ENCODE data around the gene CYP1A1.
"Not testable (repeated sequence)": the region's sequence is repeated elsewhere in the genome, so short reads cannot be mapped to it uniquely, and the experiment has no call there.

CYP1A1 gene, protein sequence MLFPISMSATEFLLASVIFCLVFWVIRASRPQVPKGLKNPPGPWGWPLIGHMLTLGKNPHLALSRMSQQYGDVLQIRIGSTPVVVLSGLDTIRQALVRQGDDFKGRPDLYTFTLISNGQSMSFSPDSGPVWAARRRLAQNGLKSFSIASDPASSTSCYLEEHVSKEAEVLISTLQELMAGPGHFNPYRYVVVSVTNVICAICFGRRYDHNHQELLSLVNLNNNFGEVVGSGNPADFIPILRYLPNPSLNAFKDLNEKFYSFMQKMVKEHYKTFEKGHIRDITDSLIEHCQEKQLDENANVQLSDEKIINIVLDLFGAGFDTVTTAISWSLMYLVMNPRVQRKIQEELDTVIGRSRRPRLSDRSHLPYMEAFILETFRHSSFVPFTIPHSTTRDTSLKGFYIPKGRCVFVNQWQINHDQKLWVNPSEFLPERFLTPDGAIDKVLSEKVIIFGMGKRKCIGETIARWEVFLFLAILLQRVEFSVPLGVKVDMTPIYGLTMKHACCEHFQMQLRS

DNA sequence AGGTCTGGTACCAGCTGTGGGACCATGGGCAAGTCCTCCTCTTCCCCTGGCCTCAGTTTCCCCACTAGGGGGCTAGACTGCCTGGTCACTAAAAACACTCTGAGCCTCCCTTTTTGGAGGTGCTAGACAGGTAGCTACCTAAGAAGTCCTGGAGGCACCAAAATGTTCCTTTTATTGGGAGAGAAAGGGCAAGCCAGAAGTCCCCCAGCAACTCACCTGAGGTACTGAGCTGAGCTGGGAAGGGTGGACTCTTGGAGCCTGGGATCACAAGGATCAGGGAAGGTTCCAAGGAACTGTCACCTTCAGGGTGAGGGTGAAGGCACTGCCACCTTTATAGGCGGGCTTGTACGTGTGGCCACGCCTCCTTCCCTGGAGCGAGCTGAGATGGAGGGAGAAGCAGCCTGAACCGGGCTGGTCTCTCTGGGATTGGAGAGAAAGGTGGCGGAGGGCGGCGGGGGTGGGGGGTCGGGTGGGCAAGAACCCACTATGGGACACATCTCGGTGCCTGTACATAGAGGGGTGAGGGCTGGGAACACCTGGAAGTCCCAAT, at the start of gene CYP1A1:
Gene CYP1A1, minus strand, starts transcription at position 304 of the 550 bp plus-strand sequence. CDS start 2,431 bp downstream, outside the sequence.
- no peak for DNase-seq

DNA sequence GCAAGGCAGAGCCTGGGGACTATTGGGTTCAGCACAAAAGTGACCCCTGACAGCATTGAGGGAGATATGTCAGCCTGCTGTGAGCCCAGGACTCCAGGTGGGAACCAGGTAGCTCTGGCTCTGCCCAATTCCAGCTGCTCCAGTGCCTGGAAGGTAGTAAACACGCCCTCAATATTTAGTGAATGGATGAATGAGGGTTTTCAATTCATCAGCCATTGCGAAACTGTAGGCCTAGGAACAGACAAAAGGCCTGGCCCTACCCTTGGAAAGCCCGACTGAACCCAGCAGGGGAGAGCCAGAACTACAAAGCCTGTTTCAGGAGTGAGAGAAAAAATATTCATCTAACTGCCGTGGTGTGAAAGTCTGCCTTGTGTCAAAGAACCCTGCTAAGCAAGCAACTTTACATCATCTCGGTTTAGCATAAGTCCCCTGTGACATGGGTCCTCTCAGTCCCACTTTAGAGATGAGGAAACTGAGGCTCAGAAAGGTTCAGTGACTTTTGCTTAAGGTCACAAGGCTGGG, 48.5 kb upstream of the CYP1A1 start:
- no peak for DNase-seq

DNA sequence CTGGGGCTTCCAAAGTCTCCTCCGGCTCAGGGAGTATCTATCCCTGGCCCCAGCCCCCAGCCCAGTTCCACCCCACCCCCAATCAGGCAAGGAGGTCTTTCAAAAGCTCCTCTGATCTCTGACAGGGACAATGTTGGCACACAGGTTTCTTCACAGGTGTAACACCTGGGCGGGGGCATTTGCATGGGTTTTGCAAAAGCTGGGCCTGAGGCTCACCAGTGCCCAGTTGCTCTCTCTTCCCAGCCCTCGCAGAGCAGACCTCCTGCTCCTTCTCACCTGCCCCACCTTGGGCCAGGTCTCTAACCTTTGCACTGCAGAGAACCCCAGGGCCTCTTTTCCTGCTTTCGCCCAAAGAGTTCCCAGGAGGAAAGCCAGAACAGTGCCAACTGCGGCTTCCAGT, 48.0 kb upstream of the CYP1A1 start:
- no peak for DNase-seq

DNA sequence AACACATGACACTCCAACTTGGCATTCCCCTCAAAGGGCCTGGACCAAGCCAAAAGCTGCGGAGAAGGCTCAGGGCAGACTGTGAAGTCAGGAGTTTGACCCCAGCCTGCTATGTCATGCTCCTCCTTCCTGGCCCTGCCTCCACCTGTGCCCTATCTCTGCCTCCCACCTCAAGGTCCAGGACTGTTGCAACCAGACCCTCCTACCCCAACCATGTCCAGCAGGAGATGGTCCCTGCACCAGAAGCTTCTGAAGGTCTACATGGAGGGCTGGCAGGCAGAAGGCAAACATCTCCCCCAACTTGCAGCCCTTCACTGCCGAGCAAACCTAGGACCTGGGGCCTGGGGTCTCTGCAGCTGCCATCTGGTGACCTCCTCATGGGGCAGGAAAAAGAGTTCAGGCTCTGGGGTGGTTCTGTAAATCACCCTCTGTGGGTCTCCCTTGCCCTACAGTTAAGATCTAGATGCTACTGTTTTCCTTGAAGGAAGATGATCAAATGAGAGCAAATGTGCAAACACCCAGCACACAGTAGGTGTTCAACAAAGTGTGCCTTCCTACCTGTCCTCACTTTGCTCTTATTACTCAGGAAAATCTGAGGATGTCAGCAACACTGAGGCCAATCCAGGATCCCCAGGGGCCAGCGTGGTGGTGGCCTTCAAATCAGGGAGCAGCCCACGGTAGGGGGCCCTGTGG, 45.0 kb upstream of the CYP1A1 start:
- DNase-seq: no peak

DNA sequence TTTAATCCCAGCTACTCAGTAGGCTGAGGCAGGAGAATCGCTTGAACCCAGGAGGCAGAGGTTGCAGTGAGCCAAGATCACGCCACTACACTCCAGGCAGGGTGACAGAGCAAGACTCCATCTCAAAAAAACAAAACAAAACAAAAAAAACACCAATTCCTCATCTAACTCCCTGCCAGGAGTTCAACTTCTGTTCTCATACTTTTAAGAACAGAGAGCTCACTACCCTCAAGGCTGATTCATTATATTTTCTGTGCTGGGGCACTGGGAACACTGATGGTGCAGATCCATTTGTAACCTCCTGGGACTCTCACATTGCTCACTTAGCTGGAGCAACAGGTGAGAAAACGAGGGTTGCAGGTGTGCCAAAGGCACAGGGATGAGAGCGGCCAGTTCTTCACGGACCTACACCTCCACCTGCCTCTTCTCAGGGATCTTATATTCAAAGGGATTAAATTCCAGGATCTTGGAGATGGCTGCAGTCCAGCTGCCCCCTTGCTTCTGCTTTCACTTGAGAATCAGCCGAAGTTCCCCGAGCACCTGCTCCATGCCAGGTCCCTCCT, 44.2 kb upstream of the CYP1A1 start:
- no peak for DNase-seq

DNA sequence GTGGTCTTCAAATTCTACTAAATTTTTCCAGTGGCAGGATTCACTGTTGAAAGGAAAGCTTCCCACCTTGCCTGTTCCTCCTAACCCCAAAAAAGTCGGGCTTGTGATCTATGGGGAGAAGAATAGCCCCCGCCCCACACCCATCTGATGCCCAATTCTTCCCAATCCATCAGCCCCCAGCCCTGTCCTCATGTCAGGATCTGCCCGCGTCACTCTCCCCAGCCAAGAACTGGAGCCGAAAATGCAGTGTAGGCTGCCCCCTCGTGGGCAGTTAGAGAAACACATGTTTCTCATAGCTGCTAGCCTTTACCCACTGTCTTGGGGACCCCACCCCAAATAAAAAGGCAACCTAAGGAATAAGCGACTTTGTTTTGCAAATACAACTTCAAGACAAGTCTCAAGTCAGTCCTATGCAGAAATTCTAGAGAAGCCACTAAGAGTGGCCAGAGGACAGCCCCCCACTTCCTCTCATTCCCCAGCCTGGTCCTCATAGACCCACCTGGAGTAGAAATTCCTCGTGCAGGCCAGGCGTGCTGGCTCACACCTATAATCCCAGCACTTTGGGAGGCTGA, 43.5 kb upstream of the CYP1A1 start:
- DNase-seq: no peak

DNA sequence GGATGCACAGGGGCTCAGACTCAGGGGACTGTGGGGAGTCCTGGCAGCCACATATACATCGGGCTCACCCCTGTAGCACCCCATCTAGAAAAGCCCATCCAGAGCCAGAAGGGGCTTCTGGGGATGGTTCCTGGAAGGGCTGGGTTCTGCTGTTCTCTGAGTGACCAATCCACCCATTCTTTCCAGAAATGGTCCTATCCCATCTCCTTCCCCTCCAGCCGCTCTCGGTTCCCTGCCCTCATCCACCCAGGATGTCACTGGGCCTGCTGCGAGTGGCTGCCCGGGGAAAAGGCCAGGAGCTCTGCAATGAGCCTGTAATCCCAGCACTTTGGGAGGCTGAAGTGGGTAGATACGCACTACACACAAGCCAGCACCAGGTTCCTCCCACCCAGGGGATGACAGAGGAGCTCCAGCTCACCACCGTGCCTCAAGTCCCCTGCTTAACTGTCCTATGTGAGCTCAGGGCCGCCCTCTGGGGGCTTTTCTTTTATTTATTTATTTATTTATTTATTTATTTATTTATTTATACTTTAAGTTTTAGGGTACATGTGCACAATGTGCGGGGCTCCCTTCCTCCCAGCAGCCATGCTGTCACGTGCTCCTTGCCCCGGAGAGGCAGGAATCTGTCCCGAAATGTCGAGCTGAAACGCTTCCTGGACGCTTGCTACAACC, 42.9 kb upstream of the CYP1A1 start:
- no peak for DNase-seq

DNA sequence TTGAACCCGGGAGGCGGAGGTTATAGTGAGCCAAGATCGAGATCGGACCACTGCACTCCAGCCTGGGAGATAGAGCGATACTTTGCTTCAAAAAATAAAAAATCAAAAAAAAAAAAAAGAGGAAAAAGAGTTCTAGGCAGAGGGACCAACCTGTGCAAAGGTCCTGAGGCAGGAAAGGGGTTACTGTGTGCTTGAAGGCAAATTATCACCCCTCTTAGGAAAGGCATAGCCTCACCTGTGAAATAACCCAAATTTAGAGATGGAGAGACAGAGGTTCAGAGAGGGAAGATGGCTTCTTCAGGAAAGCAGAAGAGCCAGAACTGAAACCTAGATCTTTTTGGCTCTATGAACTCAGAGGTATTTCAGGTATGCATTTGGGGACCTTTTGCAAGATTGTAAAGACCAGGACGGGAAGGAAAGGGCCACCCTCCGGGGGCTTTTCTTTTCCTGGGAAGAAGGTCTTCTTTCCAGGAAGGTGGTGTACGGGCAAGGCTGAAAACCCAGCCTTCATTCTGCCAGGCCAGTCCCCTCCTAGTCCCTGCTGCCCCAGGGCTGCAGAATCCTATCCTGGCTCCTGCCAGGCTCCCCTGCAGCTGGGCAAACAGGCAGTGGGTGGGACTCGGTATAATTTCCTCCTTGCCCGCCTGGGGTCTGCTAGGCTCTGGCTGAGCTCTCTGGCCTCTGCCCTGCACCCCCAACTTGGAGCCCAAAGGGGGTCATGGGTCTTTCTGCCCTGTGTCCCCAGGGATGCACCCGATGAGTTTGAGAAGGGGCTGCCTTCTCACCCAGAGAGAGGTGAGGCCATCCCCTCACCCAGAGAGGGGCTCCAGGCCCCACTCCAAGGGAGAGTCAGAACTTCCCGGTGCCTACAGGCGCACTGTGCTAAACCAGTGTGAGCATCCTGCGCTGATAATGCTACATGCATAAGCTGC, 42.1 kb upstream of the CYP1A1 start:
- no peak for DNase-seq

DNA sequence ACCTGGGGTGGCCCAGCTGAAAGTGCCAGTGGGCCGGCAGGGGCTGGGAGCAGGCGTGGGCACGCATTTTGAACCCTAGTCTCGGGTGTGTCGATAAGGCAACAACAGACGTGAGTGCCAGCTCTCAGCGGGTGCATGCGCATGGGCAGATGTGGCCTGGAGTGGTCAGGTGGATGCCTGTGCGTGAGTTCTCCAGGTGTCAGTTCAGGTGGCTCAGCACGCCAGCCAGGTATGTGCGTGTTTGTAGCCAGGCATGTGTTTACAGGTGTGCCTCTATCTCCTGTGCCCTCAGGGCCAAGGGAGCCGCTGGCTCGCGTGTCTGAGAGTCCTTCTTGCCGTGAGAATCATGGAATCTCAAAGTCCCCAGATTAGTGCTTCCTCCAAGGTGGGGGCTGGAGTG, 38.1 kb upstream of the CYP1A1 start:
- no peak for DNase-seq

DNA sequence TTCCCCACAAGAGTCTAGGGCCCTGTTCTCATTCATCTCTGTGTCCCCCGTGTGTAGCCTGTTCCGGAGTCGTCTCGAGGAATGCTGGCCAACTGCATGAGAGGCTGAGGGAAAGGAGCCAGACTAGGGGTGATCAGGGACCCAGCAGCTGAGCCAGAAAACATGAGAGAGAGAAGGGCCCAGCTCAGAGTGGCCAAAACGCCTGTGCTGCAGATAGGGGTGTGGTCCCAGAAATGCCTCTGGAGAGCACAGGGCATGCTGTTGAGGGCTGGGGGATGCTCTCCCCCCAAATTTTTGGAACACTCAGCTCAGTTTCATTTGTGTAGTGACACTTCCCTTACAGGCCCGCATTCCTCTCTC, 37.4 kb upstream of the CYP1A1 start:
- no peak for DNase-seq

DNA sequence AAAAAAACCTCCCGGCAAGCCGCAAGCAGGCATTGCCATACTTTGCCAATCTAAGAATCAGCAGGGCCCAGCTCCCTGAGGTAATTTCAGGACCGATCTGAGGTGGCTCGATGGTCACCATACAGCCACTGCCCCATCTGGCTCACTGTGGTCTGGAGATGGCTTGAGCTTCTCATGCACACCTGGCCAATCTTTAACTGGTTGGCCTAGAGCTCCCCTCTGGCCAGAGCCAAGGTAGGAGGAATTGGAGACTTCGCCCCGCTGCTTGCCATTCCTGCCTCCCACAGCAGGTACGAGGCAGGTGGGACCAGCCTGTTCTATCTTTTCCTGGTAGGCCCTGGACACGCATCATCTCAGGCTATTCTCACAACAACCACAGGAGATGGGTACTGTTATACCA, 33.4 kb upstream of the CYP1A1 start:
- no peak for DNase-seq

DNA sequence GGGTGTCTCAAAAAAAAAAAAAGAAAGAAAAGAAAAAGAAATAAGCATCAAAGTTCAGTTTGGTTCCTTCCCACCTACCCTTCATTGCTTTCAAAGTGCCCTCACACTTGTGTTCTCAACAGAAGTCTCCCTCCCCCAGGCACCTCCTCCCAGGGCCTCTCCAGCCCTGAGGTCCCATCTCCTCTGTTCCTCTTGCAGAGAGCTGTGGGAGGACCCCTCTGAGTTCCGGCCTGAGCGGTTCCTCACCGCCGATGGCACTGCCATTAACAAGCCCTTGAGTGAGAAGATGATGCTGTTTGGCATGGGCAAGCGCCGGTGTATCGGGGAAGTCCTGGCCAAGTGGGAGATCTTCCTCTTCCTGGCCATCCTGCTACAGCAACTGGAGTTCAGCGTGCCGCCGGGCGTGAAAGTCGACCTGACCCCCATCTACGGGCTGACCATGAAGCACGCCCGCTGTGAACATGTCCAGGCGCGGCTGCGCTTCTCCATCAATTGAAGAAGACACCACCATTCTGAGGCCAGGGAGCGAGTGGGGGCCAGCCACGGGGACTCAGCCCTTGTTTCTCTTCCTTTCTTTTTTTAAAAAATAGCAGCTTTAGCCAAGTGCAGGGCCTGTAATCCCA, 29.4 kb upstream of the CYP1A1 start:
- DNase-seq: no peak

DNA sequence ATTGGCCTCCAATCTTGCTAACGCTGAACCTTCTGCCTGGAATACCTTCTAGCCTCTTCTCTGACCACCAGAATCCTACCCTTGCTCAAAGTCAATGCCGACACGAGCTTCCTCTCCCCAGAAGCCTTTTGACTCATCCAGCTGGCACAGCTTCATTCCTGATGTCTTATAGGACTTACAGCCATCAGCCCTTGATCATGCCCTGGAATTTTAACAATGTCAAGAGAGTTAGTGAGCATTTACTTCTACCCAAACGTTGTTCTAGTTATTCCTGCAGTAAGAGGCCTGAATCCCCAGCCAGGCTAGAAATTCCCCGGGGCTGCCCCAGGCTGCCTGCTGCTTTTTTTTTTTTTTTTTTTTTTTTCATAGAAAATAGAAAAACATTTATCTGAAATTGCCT, 27.2 kb upstream of the CYP1A1 start:
- DNase-seq: no peak

DNA sequence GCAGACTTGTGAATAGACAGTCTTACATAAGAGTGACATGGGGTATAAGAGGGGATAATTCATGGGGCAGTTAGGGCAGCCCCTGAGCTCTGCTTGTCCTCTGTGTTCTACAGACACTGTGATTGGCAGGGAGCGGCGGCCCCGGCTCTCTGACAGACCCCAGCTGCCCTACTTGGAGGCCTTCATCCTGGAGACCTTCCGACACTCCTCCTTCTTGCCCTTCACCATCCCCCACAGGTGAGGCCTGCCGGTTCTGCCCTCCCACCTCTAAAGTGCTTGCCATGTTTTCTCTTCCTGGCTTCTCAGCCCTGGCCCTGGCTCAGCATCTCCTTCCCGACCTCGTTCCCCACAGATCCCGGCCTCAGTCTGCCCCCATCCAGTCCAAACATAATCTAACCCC, 26.7 kb upstream of the CYP1A1 start:
- DNase-seq: no peak

DNA sequence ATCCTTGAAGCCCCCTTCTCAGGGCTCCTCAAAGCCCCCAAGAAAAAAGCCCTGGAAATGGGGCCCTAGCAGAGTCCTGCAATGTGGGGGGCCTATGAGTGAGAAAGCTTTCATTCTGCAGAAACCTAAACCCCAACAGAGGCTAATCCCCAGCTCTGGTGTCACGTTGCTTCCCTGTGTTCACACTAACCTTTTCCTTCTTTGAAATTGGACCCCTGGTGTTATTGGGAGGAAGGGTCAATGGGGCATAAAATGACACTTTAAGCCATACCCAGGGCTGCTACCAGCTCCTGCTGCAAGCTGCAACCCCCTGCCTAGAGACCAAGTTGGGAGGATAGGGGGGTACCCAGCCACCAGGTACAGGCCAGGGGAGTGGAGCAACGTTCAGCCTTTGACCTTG, 25.4 kb upstream of the CYP1A1 start:
- DNase-seq: no peak

DNA sequence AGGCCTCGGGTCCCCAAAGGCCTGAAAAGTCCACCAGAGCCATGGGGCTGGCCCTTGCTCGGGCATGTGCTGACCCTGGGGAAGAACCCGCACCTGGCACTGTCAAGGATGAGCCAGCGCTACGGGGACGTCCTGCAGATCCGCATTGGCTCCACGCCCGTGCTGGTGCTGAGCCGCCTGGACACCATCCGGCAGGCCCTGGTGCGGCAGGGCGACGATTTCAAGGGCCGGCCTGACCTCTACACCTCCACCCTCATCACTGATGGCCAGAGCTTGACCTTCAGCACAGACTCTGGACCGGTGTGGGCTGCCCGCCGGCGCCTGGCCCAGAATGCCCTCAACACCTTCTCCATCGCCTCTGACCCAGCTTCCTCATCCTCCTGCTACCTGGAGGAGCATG, 24.5 kb upstream of the CYP1A1 start:
- no peak for DNase-seq

DNA sequence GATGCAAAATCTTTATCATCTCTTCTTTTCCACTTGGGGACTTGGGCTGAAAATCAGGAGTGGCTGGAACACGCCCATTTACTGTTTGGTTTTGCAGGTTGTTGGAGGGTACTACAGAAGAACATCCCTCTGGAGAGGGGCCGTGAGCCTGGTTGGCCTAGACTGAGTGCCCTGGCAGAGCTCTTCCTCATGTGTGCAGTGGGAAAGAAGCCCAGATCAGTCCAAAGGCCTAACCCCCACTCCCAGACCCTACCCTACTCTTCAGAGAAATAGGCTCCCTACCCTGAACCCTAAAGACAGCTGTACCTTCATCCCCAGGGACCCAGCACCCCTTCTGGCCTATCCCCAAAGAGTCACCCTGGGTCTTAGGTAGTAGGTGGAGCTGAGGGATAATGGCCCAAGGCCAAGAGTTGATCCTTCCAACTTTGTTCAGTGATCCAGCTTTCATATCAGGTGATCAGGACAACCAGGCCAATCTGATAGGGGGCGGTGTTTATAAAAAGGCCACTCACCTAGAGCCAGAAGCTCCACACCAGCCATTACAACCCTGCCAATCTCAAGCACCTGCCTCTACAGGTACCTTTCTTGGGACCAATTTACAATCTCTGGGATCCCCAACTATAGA, 23.1 kb upstream of the CYP1A1 start, which contains the start of gene CYP1A2:
Gene CYP1A2, plus strand, starts transcription at position 524 of the 625 bp plus-strand sequence. CDS start 894 bp downstream, outside the sequence.
- DNase-seq: no peak

DNA sequence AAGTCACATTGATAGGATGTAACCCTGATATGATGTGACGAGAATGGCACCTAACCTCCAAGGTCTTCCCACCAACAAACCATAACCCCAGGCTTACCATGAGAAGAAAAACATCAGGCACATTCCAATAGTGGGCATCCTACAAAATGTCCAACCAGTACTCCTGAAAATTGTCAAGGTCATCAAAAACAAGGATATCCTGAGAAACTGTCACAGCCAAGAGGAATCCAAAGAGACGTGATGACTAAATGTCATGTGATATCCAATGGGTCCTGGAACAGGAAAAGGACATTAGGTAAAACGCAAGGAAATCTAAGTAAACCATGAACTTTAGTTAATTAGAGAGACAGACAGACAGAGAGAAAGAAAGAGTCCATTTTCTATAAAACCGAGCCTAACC, 21.1 kb upstream of the CYP1A1 start:
- DNase-seq: no peak

DNA sequence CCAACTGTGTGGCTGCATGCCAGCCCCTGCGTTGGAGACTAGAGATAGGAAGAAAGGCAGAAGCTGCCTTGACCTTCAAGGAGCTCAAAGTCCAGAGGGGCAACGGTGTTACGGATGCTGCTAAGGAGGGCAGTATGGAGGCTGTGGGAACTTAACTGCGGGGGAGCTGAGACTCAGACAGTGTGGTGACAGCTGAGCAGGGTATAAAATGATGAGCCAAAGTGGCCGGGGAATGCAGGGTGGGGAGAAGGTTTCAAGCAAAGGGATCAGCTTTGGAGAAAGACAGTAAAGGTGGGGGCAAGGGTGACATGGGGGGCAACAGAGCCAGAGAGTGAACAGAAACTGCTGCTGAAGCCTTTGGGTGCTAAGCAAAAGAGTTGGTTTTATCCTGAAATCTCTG, 17.1 kb upstream of the CYP1A1 start:
- DNase-seq: no peak

DNA sequence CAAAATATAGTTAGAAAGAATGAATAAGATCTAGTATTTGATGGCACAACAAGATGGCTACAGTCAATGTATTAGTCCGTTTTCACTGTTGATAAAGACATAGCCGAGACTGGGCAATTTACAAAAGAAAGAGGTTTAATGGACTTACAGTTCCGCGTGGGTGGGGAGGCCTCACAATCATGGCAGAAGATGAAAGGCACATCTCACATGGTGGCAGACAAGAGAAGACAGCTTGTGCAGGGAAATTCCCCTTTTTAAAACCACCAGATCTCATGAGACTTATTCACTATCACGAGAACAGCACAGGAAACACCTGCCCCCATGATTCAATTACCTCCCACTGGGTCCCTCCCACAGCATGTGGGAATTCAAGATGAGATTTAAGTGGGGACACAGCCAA, 12.9 kb upstream of the CYP1A1 start:
- not testable (repeated sequence) for DNase-seq
